Measurements from ENCODE around the gene KIF1B.

The KIF1B gene

GRCh38 chr1:10280439-10281350, 70.3 kb downstream of the KIF1B start:
- DNase-seq, result no peak

- no peak for DNase-seq
Observed at GRCh38 chr1:10283318-10283984, 73.1 kb downstream of the KIF1B start.

DNA sequence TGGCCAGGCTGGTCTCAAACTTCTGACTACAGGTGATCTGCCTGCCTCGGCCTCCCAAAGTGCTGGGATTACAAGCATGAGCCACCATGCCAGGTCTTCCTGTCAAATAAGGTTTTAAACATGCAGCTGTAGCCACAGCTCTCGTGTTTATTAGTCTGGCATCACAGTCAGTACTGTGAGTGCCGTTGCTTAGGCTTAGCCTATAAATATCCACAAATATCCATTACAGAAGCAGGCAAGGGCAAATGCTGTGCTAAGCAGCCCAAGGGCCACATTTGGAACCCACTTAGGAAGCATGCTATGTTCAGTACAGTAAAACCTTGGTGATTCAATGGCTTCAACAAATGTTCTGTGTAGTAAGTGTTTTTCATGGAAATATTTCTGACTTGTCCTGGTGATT, 75.9 kb downstream of the KIF1B start:
- DNase-seq, result no peak

- no peak for DNase-seq
Observed at GRCh38 chr1:10287023-10287645, 76.8 kb downstream of the KIF1B start.

DNA sequence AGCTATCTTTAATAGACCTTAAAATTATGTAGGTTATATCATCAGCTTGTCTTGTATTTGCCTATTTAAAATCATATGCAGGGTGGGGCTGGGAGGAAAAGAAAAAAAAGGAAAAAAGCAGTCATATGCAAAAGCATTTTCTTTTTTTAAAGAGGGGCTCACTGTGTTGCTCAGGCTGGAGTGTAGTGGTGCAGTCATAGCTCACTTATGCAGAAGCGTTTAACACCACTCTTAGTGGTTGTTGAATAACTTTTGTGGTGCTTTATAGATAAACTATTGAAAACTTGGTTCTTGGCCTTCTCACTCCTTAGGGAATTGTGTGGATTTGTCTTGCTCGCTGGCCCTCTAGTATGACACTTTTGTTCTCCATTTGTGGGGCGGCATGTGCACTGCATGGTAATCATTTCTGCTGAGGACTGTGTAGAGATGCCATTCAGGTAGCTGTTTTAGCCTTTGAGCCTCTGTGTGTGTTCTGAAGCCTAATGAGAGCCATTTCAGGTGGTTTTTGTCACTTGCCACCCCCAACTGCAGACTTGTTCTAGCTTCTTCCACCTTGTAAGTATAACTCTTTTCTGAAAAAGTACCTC, 77.8 kb downstream of the KIF1B start:
- DNase-seq, result no peak

- no peak for DNase-seq
Observed at GRCh38 chr1:10291705-10292104, 81.3 kb downstream of the KIF1B start.

GRCh38 chr1:10292188-10292587, 81.8 kb downstream of the KIF1B start:
- no peak for DNase-seq

- DNase-seq, result no peak
Observed at GRCh38 chr1:10295481-10296085, 85.2 kb downstream of the KIF1B start.

GRCh38 chr1:10299151-10299550, 88.8 kb downstream of the KIF1B start:
- DNase-seq, result no peak

DNA sequence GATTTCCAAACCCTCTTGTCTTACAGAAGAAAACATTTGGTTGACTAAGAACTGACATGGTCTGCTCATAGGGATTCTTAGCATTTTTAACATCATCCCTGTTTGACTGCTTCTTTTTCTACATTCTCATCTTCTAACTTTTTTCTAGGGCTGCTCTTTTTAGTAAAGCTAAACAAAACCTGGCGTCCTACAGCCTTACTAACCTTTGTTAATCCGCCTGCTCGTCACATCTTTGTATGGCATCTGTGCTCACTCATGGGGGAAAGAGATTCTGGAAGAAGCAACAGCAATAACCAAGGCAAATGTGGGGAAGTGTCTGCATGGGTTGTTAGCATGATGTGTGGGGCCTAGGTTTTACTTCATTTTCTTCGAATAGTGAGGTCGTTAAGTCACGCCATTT, 92.0 kb downstream of the KIF1B start:
- DNase-seq, result no peak

- no peak for DNase-seq
Observed at GRCh38 chr1:10304295-10304694, 93.9 kb downstream of the KIF1B start.

DNA sequence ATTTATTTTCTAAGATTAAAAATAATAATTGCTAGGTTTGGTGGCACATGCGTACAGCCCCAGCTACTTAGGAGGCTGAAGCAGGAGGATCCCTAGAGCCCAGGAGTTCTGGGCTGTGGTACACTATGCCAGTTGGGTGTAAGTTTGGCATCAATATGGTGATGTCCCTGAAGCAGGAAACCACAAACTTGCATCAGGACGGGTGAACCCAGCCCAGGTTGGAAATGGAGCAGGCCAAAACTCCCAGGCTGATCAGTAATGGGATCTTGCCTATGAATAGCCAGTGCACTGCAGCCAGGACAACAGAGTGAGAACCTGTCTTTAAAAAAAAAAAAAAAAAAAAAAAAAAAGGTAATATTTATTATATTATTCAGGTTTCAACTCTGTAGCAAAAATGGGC, 96.1 kb downstream of the KIF1B start:
- no peak for DNase-seq

DNA sequence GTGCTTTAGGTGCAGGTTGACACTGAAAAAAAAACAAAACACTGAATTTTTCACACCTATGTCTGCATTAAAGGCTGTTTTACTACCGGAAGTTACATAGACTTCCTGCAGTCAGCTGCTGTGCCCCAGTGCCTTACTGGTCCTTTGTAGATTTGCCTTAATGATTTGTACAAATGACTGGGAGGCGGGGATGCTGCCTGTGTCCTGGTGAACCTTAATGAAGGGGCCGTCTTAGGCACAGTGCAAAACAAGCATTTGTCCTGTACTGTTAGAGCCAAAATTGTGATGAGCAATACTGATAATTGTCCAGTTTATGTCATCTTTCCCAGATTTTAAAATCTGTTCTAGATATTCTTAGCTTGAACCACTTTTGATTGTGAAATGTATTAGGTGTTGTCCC, 97.6 kb downstream of the KIF1B start:
- DNase-seq, result no peak

- no peak for DNase-seq
Observed at GRCh38 chr1:10309243-10310011, 99.1 kb downstream of the KIF1B start.

GRCh38 chr1:10316752-10317151, 106.4 kb downstream of the KIF1B start:
- DNase-seq, result no peak

- no peak for DNase-seq
Observed at GRCh38 chr1:10319750-10320149, 109.4 kb downstream of the KIF1B start.

- DNase-seq, result no peak
Observed at GRCh38 chr1:10320336-10320735, 110.0 kb downstream of the KIF1B start.

GRCh38 chr1:10322821-10323220, 112.5 kb downstream of the KIF1B start:
- no peak for DNase-seq

DNA sequence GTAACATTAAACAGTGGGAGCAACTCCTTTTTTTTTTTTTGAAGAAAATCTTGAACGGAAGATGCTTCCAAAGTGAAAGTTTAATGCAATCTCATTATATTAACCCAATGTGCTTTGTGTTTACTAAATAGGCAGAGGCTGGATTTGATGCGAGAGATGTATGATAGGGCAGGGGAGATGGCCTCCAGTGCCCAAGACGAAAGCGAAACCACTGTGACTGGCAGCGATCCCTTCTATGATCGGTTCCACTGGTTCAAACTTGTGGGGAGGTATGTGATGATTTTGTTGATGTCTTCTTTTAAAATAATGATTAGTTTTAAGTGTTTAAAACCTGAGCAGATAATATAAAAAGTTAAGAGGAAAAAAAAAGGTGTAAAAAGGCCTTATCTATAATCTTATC, 114.3 kb downstream of the KIF1B start:
- no peak for DNase-seq

DNA sequence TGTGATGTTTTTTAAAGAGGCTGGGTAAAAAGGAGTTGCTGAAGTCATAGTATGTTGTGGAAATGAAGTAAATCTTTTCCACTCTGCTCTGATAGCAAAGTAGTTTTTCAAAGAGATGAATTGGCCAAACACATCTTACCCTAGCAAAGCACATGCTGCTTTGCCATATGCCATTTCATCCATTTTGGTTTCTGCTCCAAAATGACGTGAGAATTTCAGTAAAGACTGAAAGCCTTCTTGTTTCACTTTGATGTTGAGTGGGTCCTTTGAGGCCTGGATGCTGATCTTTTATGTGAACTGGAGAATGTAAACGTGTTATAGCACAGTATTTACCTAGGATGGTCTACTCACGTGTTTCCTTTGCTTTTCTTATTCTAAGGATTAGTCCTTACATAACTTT, 115.2 kb downstream of the KIF1B start:
- DNase-seq, result no peak

GRCh38 chr1:10326251-10326650, 115.9 kb downstream of the KIF1B start:
- no peak for DNase-seq
